Peyer's patch (tissue), 4 donors: ENCODE results near the gene TMA16.

Source experiments
- CTCF ChIP-seq, 6 experiments: fragments of 450-650 bp in 4 of 6; fragments of 200-600 bp in 2 of 6; sonication (generic) in 1 of 6; IDR thresholded peaks; one replicate each; pipeline ENCODE4 v1.5.1; 2017 to 2019; ENCODE audit warnings: antibody characterized with exemption in 6 of 6, mild to moderate bottlenecking in 3 of 6, moderate library complexity in 1 of 6
- POLR2A ChIP-seq, 2 donors: fragments of 450-650 bp; IDR thresholded peaks; one replicate each; pipeline ENCODE4 v1.5.1; 2017; ENCODE audit warnings: antibody characterized with exemption in 2 of 2, mild to moderate bottlenecking in 2 of 2, moderate library complexity in 2 of 2

GRCh38 chr4:163473130-163473529, 21.4 kb upstream of the TMA16 start:
- no peak for TF ChIP-seq CTCF (IDR thresholded peaks at IDR 0.05)
- TF ChIP-seq POLR2A (IDR thresholded peaks at IDR 0.05), result no peak
